Spleen (tissue), 11 donors: ENCODE data around the gene COL23A1. TPM values are rescaled to one million over a fixed set of nuclear protein-coding genes. Genes with fewer than 3 reads are reported as not detected.

Experiments
- DNase-seq: peaks from one replicate; pipeline ENCODE4 v3.0.0-alpha.2; 2020
- H3K27ac ChIP-seq, 8 donors: fragments of 200-600 bp; sonication (generic) in 7 of 8; 1 replicate in 4 of 8; 2 replicates in 4 of 8; pipeline versions ENCODE4 v1.5.0 to v1.8.0; 2016 to 2021; ENCODE audit warnings: inconsistent platforms in 4 of 8, mild to moderate bottlenecking in 4 of 8, moderate library complexity in 1 of 8
- H3K27me3 ChIP-seq, 7 donors: fragments of 200-600 bp; sonication (generic) in 6 of 7; replicated peaks in 1 of 7; 1 replicate in 4 of 7; 2 replicates in 3 of 7; pipeline versions ENCODE4 v1.5.0 to v1.8.0; 2016 to 2021; ENCODE audit warnings: inconsistent platforms in 3 of 7, mild to moderate bottlenecking in 1 of 7
- H3K36me3 ChIP-seq, 6 donors: fragments of 200-600 bp; sonication (generic) in 5 of 6; 1 replicate in 4 of 6; 2 replicates in 2 of 6; pipeline versions ENCODE4 v1.5.0 to v1.8.0; 2016 to 2021; ENCODE audit warnings: inconsistent platforms in 2 of 6
- H3K4me1 ChIP-seq, 6 donors: fragments of 200-600 bp; sonication (generic) in 5 of 6; 1 replicate in 3 of 6; 2 replicates in 3 of 6; pipeline versions ENCODE4 v1.5.0 to v1.8.0; 2016 to 2021; ENCODE audit warnings: inconsistent platforms in 3 of 6
- H3K4me3 ChIP-seq, 8 donors: fragments of 200-600 bp; sonication (generic) in 7 of 8; 1 replicate in 4 of 8; 2 replicates in 4 of 8; pipeline versions ENCODE4 v1.5.0 to v1.8.0; 2016 to 2021; ENCODE audit warnings: inconsistent platforms in 4 of 8, mild to moderate bottlenecking in 4 of 8, moderate library complexity in 2 of 8
- H3K9me3 ChIP-seq, 8 donors: fragments of 200-600 bp; sonication (generic) in 7 of 8; 1 replicate in 4 of 8; 2 replicates in 4 of 8; pipeline versions ENCODE4 v1.5.0 to v1.8.0; 2016 to 2021; ENCODE audit warnings: inconsistent platforms in 4 of 8
- CTCF ChIP-seq, 11 experiments: fragments of 200-600 bp in 7 of 11; fragments of 450-650 bp in 4 of 11; sonication (generic) in 4 of 11; IDR thresholded peaks in 8 of 11; conservative IDR thresholded peaks in 3 of 11; 1 replicate in 7 of 11; 2 replicates in 4 of 11; pipeline versions ENCODE4 v1.4.0 to v1.8.0; 2016 to 2021; ENCODE audit warnings: antibody characterized with exemption in 11 of 11, inconsistent platforms in 4 of 11, mild to moderate bottlenecking in 1 of 11
- POLR2A ChIP-seq, 3 donors: fragments of 450-650 bp; IDR thresholded peaks; one replicate each; pipeline ENCODE4 v1.5.1; 2017; ENCODE audit warnings: antibody characterized with exemption in 3 of 3, mild to moderate bottlenecking in 1 of 3
- POLR2AphosphoS5 ChIP-seq, 3 donors: sonication (generic); formaldehyde crosslinking; IDR thresholded peaks; one replicate each; pipeline ENCODE4 v1.5.1; 2017; ENCODE audit warnings: antibody characterized with exemption in 3 of 3
- WGBS, 5 donors: extraction: QIAGEN DNeasy Blood & Tissue Kit in 3 of 5; methylation state at CpG; one replicate each; pipeline versions ENCODE4 v1.1.5 to v1.1.7; 2013 to 2018; 5-methylcytosine and 5-hydroxymethylcytosine counted together
- intact Hi-C: fragments of 100-400 bp; cut with DNase I; formaldehyde crosslinking; loops from one replicate; pipeline ENCODE4 v1.15.0; 2023; ENCODE audit warnings: low total_unique reads
- polyA plus RNA-seq, 3 donors: library from polyadenylated mRNA; stranded (reverse); fragments of 200-250 nt; gene quantifications; one replicate each; pipeline ENCODE4 v1.2.1, GENCODE V29; 2013
- total RNA-seq, 7 donors: library from RNA; depleted of rRNA in 3 of 7; stranded (reverse); fragments of >200 nt in 3 of 7; fragmentation: NEBNext Ultra II Directional in 4 of 7; extraction: Animal tissue kit (Norgen Biotek cat#: 25700) in 4 of 7; gene quantifications; one replicate each; pipeline versions ENCODE4 v1.1.0 to v1.2.1, GENCODE V29; 2016 to 2021
- donor health status: healthy with polysubstance abuse.
- donor health status: DM: no; HTN: no; CAD: no; lungs with moderate emphysema.
- donor health status: DM: no; HTN: no; CAD: no.
- donor health status: Bipolar disorder and iron deficiency.
- donor health status: healthy.
- donor health status: DM: no; HTN: no; CAD: no.
- donor health status: DM: yes; HTN: yes; CAD: no.

The COL23A1 gene
- total and polyA plus RNA-seq, 10 donors = 0.63 to 3.8 (median 1.9) TPM

GRCh38 chr5:178271726-178272479 lies 318.3 kb downstream of the COL23A1 start:
- intact Hi-C loops = loop anchor here (10.0 kb wide), 1 partner anchor 313 kb away; no protein-coding TSS in a partner anchor
- no peak overlapping the region for H3K4me3 ChIP-seq
- peaks cover 0 to 8% (median 0%) of the 10 kb centered on the region in 8 donors for H3K9me3 ChIP-seq
- DNase-seq = no peak
- no peaks in the 10 kb centered on the region for H3K4me1 ChIP-seq
- no peak overlapping the region for H3K27ac ChIP-seq
- WGBS, 5 donors = 84 to 87% (median 86%) methylated on average over 20 to 24 of the region's 24 CpGs
- TF ChIP-seq POLR2AphosphoS5 (IDR thresholded peaks at IDR 0.05) (no peak), POLR2A (IDR thresholded peaks at IDR 0.05) (no peak), CTCF (IDR thresholded peaks at IDR 0.05 in 8 of 11, conservative IDR thresholded peaks at IDR 0.05 in 3 of 11) (no peak)
- H3K36me3 ChIP-seq = no peaks in the 10 kb centered on the region
- H3K27me3 ChIP-seq = peaks cover 0 to 3% (median 0%) of the 10 kb centered on the region in 7 donors

GRCh38 chr5:178271231-178271630 lies 319.0 kb downstream of the COL23A1 start:
- Histone ChIP-seq H3K4me3 (no peak overlapping the region), H3K4me1 (no peaks in the 10 kb centered on the region), H3K27ac (no peak overlapping the region), H3K27me3 (peaks cover 0 to 3% (median 0%) of the 10 kb centered on the region in 7 donors), H3K36me3 (no peaks in the 10 kb centered on the region), H3K9me3 (peaks cover 0 to 8% (median 0%) of the 10 kb centered on the region in 8 donors)
- intact Hi-C loops = loop anchor here (10.0 kb wide), 1 partner anchor 314 kb away; no protein-coding TSS in a partner anchor
- 88 to 95% (median 94%) methylated on average over 4 of the region's 4 CpGs for WGBS, 5 donors
- TF ChIP-seq POLR2AphosphoS5 (IDR thresholded peaks at IDR 0.05) = no peak
- TF ChIP-seq CTCF (IDR thresholded peaks at IDR 0.05 in 8 of 11, conservative IDR thresholded peaks at IDR 0.05 in 3 of 11) = no peak
- TF ChIP-seq POLR2A (IDR thresholded peaks at IDR 0.05) = no peak
- DNase-seq = no peak

GRCh38 chr5:178269499-178269898 lies 320.7 kb downstream of the COL23A1 start:
- intact Hi-C loops = no loop called here
- no peak overlapping the region for H3K4me3 ChIP-seq
- no peak overlapping the region for H3K27ac ChIP-seq
- no peaks in the 10 kb centered on the region for H3K9me3 ChIP-seq
- H3K36me3 ChIP-seq = no peaks in the 10 kb centered on the region
- TF ChIP-seq POLR2A (IDR thresholded peaks at IDR 0.05) (no peak), CTCF (IDR thresholded peaks at IDR 0.05 in 8 of 11, conservative IDR thresholded peaks at IDR 0.05 in 3 of 11) (no peak), POLR2AphosphoS5 (IDR thresholded peaks at IDR 0.05) (no peak)
- H3K27me3 ChIP-seq = peaks cover 0 to 3% (median 0%) of the 10 kb centered on the region in 7 donors
- 88 to 100% (median 92%) methylated on average over 1 of the region's 1 CpG for WGBS, 5 donors
- DNase-seq = no peak
- H3K4me1 ChIP-seq = no peaks in the 10 kb centered on the region

GRCh38 chr5:178267876-178268275 lies 322.3 kb downstream of the COL23A1 start:
- H3K4me1 ChIP-seq = no peaks in the 10 kb centered on the region
- H3K4me3 ChIP-seq = no peak overlapping the region
- no peaks in the 10 kb centered on the region for H3K36me3 ChIP-seq
- intact Hi-C loops = no loop called here
- peaks cover 0 to 3% (median 0%) of the 10 kb centered on the region in 7 donors for H3K27me3 ChIP-seq
- no peak for DNase-seq
- no peaks in the 10 kb centered on the region for H3K9me3 ChIP-seq
- TF ChIP-seq CTCF (IDR thresholded peaks at IDR 0.05 in 8 of 11, conservative IDR thresholded peaks at IDR 0.05 in 3 of 11) (no peak), POLR2A (IDR thresholded peaks at IDR 0.05) (no peak), POLR2AphosphoS5 (IDR thresholded peaks at IDR 0.05) (no peak)
- H3K27ac ChIP-seq = no peak overlapping the region
- 63 to 96% (median 88%) methylated on average over 3 to 10 of the region's 10 CpGs for WGBS, 5 donors
